CD14-positive monocyte (primary cell): ENCODE data around the gene ATG4C. TPM values are rescaled to one million over a fixed set of nuclear protein-coding genes. Genes with fewer than 3 reads are reported as not detected.
A peak's percentile ranks its signal among the peaks of the same experiment; 100 is the strongest.

Source experiments
- DNase-seq, 3 donors: peaks; one replicate each; pipeline ENCODE4 v3.0.0-alpha.2; 2011 to 2022
- H2AFZ ChIP-seq: 2 replicates; pipeline ENCODE4 v1.6.0; 2012; ENCODE audit warnings: mild to moderate bottlenecking, low read depth, low read length, inconsistent platforms; ENCODE audit not compliant: insufficient read depth, poor library complexity, severe bottlenecking
- H3K27ac ChIP-seq, 2 donors: 1 replicate in 1 of 2; 2 replicates in 1 of 2; pipeline ENCODE4 v1.5.1; 2012 to 2013; ENCODE audit warnings: low read length in 2 of 2, control low read depth in 1 of 2, inconsistent platforms in 1 of 2, low read depth in 1 of 2, mild to moderate bottlenecking in 1 of 2
- H3K27me3 ChIP-seq, 2 donors: one replicate each; pipeline versions ENCODE4 v1.6.0 to v1.6.1; 2011 to 2013; ENCODE audit warnings: low read length in 2 of 2; ENCODE audit not compliant: control insufficient read depth in 2 of 2, insufficient read depth in 2 of 2
- H3K36me3 ChIP-seq, 2 donors: replicated peaks in 1 of 2; 1 replicate in 1 of 2; 2 replicates in 1 of 2; pipeline versions ENCODE4 v1.5.1 to v1.6.1; 2012 to 2013; ENCODE audit warnings: low read length in 2 of 2, control low read depth in 1 of 2, inconsistent platforms in 1 of 2, mild to moderate bottlenecking in 1 of 2; ENCODE audit not compliant: insufficient read depth in 2 of 2, control insufficient read depth in 1 of 2
- H3K4me1 ChIP-seq, 2 donors: 1 replicate in 1 of 2; 2 replicates in 1 of 2; pipeline versions ENCODE4 v1.5.1 to v1.6.1; 2012 to 2013; ENCODE audit warnings: low read length in 2 of 2, control low read depth in 1 of 2, inconsistent platforms in 1 of 2, mild to moderate bottlenecking in 1 of 2, moderate library complexity in 1 of 2; ENCODE audit not compliant: insufficient read depth in 2 of 2, control insufficient read depth in 1 of 2
- H3K4me2 ChIP-seq: replicated peaks from 2 replicates; pipeline ENCODE3; 2012; ENCODE audit warnings: low read length, moderate library complexity, mild to moderate bottlenecking; ENCODE audit not compliant: poor library complexity, severe bottlenecking; ENCODE audit errors: extremely low read depth
- H3K4me3 ChIP-seq, 3 experiments: fragments of 200-600 bp in 1 of 3; sonication (generic) in 1 of 3; replicated peaks in 1 of 3; 1 replicate in 2 of 3; 2 replicates in 1 of 3; pipeline ENCODE4 v1.5.1; 2011 to 2013; ENCODE audit warnings: low read length in 3 of 3, mild to moderate bottlenecking in 3 of 3, control low read depth in 2 of 3, low read depth in 2 of 3, inconsistent platforms in 1 of 3, moderate library complexity in 1 of 3
- H3K79me2 ChIP-seq: 2 replicates; pipeline ENCODE4 v1.6.0; 2012; ENCODE audit warnings: mild to moderate bottlenecking, control low read depth, inconsistent platforms, low read length, moderate library complexity; ENCODE audit not compliant: insufficient read depth
- H3K9ac ChIP-seq: 2 replicates; pipeline ENCODE4 v1.6.0; 2017; ENCODE audit warnings: low read length, mild to moderate bottlenecking; ENCODE audit not compliant: insufficient read depth, poor library complexity, severe bottlenecking
- H3K9me3 ChIP-seq, 2 donors: replicated peaks in 1 of 2; 1 replicate in 1 of 2; 2 replicates in 1 of 2; pipeline versions ENCODE4 v1.5.1 to v1.6.1; 2012 to 2013; ENCODE audit warnings: low read length in 2 of 2, control low read depth in 1 of 2; ENCODE audit not compliant: control insufficient read depth in 1 of 2, insufficient read depth in 1 of 2
- H4K20me1 ChIP-seq: 2 replicates; pipeline ENCODE4 v1.6.0; 2012; ENCODE audit warnings: mild to moderate bottlenecking, low read length, control low read depth, moderate library complexity; ENCODE audit not compliant: insufficient read depth
- H3K27ac Mint-ChIP-seq, 7 donors: one replicate each; pipeline ENCODE4 v1.8.0; 2020; ENCODE audit warnings: mild to moderate bottlenecking in 7 of 7, mixed read lengths in 7 of 7, moderate library complexity in 6 of 7, inconsistent platforms in 2 of 7
- H3K27me3 Mint-ChIP-seq, 3 donors: one replicate each; pipeline ENCODE4 v1.8.0; 2021 to 2022; ENCODE audit warnings: low read depth in 3 of 3, mild to moderate bottlenecking in 3 of 3, mixed read lengths in 3 of 3, moderate library complexity in 3 of 3, inconsistent platforms in 1 of 3
- H3K36me3 Mint-ChIP-seq, 2 donors: one replicate each; pipeline ENCODE4 v1.8.0; 2020; ENCODE audit warnings: mixed read lengths in 2 of 2, inconsistent platforms in 1 of 2, mild to moderate bottlenecking in 1 of 2
- H3K4me1 Mint-ChIP-seq: one replicate; pipeline ENCODE4 v1.8.0; 2020; ENCODE audit warnings: mild to moderate bottlenecking, mixed read lengths
- H3K4me3 Mint-ChIP-seq, 2 donors: one replicate each; pipeline ENCODE4 v1.8.0; 2020; ENCODE audit warnings: mild to moderate bottlenecking in 2 of 2, mixed read lengths in 2 of 2, moderate library complexity in 1 of 2
- H3K9me3 Mint-ChIP-seq, 7 donors: one replicate each; pipeline ENCODE4 v1.8.0; 2020 to 2022; ENCODE audit warnings: mixed read lengths in 7 of 7, mild to moderate bottlenecking in 6 of 7, moderate library complexity in 6 of 7, inconsistent platforms in 2 of 7
- WGBS: methylation state at CpG from one replicate; pipeline ENCODE4 v1.1.5; 2013; ENCODE audit warnings: missing lambda C conversion rate; ENCODE audit not compliant: insufficient coverage; 5-methylcytosine and 5-hydroxymethylcytosine counted together
- intact Hi-C, 2 donors: fragments of 100-400 bp; cut with micrococcal nuclease; formaldehyde crosslinking; loops; one replicate each; pipeline versions ENCODE4 v1.15.0 to v1.15.1; 2023
- polyA plus RNA-seq, 3 donors: library from polyadenylated mRNA; depleted of rRNA in 1 of 3; unstranded in 2 of 3; stranded (reverse) in 1 of 3; fragments of 300-500 nt in 2 of 3; fragments of >200 nt in 1 of 3; fragmentation: Illumina TruSeq in 2 of 3; gene quantifications; 1 replicate in 2 of 3; 2 replicates in 1 of 3; pipeline ENCODE4 v1.2.3, GENCODE V29; 2012 to 2021
- TF ChIP-seq, protein P1 (sequence below): fragments of 200-600 bp; IDR thresholded peaks from one replicate; pipeline ENCODE4 v1.8.0; 2022; ENCODE audit warnings: antibody characterized with exemption, mild to moderate bottlenecking

ATG4C gene
- polyA plus RNA-seq, 3 donors, result 5.7 to 19.1 (median 17.5) TPM

DNA sequence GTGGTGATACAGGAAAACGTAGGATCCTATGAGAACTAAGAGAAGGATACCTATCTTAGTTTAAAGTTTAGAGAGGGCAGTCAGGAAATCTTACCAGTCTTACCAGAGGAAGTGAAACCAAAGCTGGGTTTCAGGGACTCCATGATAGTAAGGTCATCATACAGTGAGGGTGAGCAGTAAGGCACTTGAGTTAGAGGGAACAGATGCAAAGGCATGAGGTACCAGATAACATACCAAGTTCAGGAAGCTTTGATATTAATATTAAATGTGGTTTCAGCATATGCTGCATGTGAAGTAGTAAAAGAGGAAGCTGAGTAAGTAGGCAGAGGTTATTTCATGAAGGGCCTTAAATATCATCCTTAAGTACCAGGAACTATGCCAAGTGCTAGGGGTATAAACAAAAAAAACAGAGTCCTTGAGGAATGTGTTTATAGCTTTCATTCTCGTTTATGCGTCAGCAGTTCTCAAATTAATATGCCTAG lies 16.9 kb downstream of the ATG4C start:
- peak overlapping the region; percentile 86 to 95 (median 93) for H3K27ac Mint-ChIP-seq
- Histone ChIP-seq H3K9me3 (no peaks in the 10 kb centered on the region), H2AFZ (peak overlapping the region; percentile 3), H3K9ac (peak overlapping the region; percentile 11), H3K27me3 (no peaks in the 10 kb centered on the region), H3K4me2 (peak overlapping the region; percentile 58), H3K79me2 (peaks cover 30% of the 10 kb centered on the region), H3K4me3 (peak overlapping the region in 1 of 3 experiments; percentile 45), H3K4me1 (peaks cover 30 to 39% of the 10 kb centered on the region in 2 donors), H4K20me1 (no peaks in the 10 kb centered on the region), H3K27ac (peak overlapping the region in 1 of 2 donors; percentile 84), H3K36me3 (peaks cover 11 to 15% of the 10 kb centered on the region in 2 donors)
- intact Hi-C loops, result no loop called here
- WGBS, result no CpG with 5 or more reads among the region's 3 CpGs
- TF ChIP-seq, protein P1, sequence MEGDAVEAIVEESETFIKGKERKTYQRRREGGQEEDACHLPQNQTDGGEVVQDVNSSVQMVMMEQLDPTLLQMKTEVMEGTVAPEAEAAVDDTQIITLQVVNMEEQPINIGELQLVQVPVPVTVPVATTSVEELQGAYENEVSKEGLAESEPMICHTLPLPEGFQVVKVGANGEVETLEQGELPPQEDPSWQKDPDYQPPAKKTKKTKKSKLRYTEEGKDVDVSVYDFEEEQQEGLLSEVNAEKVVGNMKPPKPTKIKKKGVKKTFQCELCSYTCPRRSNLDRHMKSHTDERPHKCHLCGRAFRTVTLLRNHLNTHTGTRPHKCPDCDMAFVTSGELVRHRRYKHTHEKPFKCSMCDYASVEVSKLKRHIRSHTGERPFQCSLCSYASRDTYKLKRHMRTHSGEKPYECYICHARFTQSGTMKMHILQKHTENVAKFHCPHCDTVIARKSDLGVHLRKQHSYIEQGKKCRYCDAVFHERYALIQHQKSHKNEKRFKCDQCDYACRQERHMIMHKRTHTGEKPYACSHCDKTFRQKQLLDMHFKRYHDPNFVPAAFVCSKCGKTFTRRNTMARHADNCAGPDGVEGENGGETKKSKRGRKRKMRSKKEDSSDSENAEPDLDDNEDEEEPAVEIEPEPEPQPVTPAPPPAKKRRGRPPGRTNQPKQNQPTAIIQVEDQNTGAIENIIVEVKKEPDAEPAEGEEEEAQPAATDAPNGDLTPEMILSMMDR, result no peak
- peak; percentile 80 to 89 (median 89) for DNase-seq
- peaks cover 28% of the 10 kb centered on the region for H3K4me1 Mint-ChIP-seq
- peak overlapping the region; percentile 29 to 48 for H3K4me3 Mint-ChIP-seq
- peaks cover 0 to 3% (median 0%) of the 10 kb centered on the region in 7 donors for H3K9me3 Mint-ChIP-seq
- H3K27me3 Mint-ChIP-seq, result no peaks in the 10 kb centered on the region
- peaks cover 9 to 27% of the 10 kb centered on the region in 2 donors for H3K36me3 Mint-ChIP-seq

DNA sequence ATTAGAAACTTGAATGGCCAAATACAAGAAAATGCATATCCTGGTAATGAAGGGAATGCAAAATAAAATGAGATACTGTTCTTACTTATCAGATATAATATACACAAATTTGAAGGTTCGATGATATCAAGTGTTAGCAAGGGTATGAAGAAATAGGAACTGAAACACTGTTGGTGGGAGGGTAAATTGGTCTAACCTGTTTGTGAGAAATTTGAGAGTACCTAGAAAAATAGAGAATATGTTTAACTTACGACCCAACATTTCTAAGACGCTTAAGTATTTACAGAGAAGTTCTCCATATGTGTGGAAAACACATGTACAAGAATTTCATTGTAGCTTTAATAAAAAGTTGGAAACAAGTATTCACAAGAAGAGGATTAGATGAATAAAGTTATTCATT lies 25.9 kb downstream of the ATG4C start:
- H3K4me1 Mint-ChIP-seq, result peaks cover 4% of the 10 kb centered on the region
- H2AFZ ChIP-seq, result no peak overlapping the region
- peaks cover 0 to 5% (median 2%) of the 10 kb centered on the region in 7 donors for H3K9me3 Mint-ChIP-seq
- no peaks in the 10 kb centered on the region for H3K27me3 ChIP-seq
- WGBS, result no CpG with 5 or more reads among the region's 3 CpGs
- intact Hi-C loops, result no loop called here
- no peaks in the 10 kb centered on the region for H3K9me3 ChIP-seq
- no peaks in the 10 kb centered on the region for H3K27me3 Mint-ChIP-seq
- H4K20me1 ChIP-seq, result no peaks in the 10 kb centered on the region
- TF ChIP-seq, protein P1, result no peak
- H3K4me3 ChIP-seq, result no peak overlapping the region
- H3K27ac Mint-ChIP-seq, result no peak overlapping the region
- peak overlapping the region in 1 of 2 donors; percentile 14 for H3K27ac ChIP-seq
- no peak overlapping the region for H3K4me3 Mint-ChIP-seq
- H3K36me3 Mint-ChIP-seq, result peaks cover 41 to 52% of the 10 kb centered on the region in 2 donors
- H3K36me3 ChIP-seq, result peaks cover 15 to 35% of the 10 kb centered on the region in 2 donors
- no peak for DNase-seq
- no peak overlapping the region for H3K4me2 ChIP-seq
- H3K79me2 ChIP-seq, result no peaks in the 10 kb centered on the region
- H3K4me1 ChIP-seq, result peaks cover 10 to 16% of the 10 kb centered on the region in 2 donors
- H3K9ac ChIP-seq, result no peak overlapping the region
